Neural progenitor cell (in vitro differentiated cells): ENCODE data around the gene KRT40. TPM values are rescaled to one million over a fixed set of nuclear protein-coding genes. Genes with fewer than 3 reads are reported as not detected.

Source experiments
- DNase-seq: peaks from one replicate; pipeline ENCODE4 v3.0.0-alpha.2; 2016; ENCODE audit warnings: low spot score
- H2AFZ ChIP-seq: fragments of 200-600 bp; sonication (generic); replicated peaks from 2 replicates; pipeline ENCODE4 v1.6.1; 2016; ENCODE audit warnings: antibody characterized with exemption
- H3F3A ChIP-seq: fragments of 200-600 bp; sonication (generic); 2 replicates; pipeline ENCODE4 v1.6.1; 2016; ENCODE audit warnings: antibody characterized with exemption, low read depth
- H3K27ac ChIP-seq: fragments of 200-600 bp; sonication (generic); 2 replicates; pipeline ENCODE4 v1.5.1; 2016; ENCODE audit warnings: mild to moderate bottlenecking
- H3K27me3 ChIP-seq: fragments of 200-600 bp; sonication (generic); 2 replicates; pipeline ENCODE4 v1.6.1; 2016; ENCODE audit warnings: mild to moderate bottlenecking, moderate library complexity
- H3K36me3 ChIP-seq: fragments of 200-600 bp; sonication (generic); 2 replicates; pipeline ENCODE4 v1.5.1; 2016
- H3K4me1 ChIP-seq: fragments of 200-600 bp; sonication (generic); 2 replicates; pipeline ENCODE4 v1.6.1; 2016; ENCODE audit warnings: mixed run types
- H3K4me2 ChIP-seq: fragments of 200-600 bp; sonication (generic); 2 replicates; pipeline ENCODE4 v1.6.1; 2016
- H3K4me3 ChIP-seq: fragments of 200-600 bp; sonication (generic); 2 replicates; pipeline ENCODE4 v1.5.1; 2016
- H3K79me2 ChIP-seq: fragments of 200-600 bp; sonication (generic); 2 replicates; pipeline ENCODE4 v1.6.1; 2016; ENCODE audit warnings: low read depth
- H3K9ac ChIP-seq: fragments of 200-600 bp; sonication (generic); 2 replicates; pipeline ENCODE4 v1.6.1; 2016
- H3K9me3 ChIP-seq: fragments of 200-600 bp; sonication (generic); 2 replicates; pipeline ENCODE4 v1.5.1; 2016; ENCODE audit warnings: low read depth
- H4K20me1 ChIP-seq: fragments of 200-600 bp; sonication (generic); 2 replicates; pipeline ENCODE4 v1.6.1; 2016; ENCODE audit warnings: low read depth
- H3K27ac Mint-ChIP-seq: 3 replicates; pipeline ENCODE4 v1.8.0; 2021; ENCODE audit warnings: mixed read lengths
- H3K27me3 Mint-ChIP-seq: 2 replicates; pipeline ENCODE4 v1.8.0; 2022; ENCODE audit warnings: low read depth, mild to moderate bottlenecking, inconsistent platforms, moderate library complexity, mixed read lengths; ENCODE audit not compliant: insufficient read depth
- H3K36me3 Mint-ChIP-seq: 3 replicates; pipeline ENCODE4 v1.8.0; 2021; ENCODE audit warnings: mixed read lengths
- H3K4me1 Mint-ChIP-seq: 3 replicates; pipeline ENCODE4 v1.8.0; 2021; ENCODE audit warnings: mixed read lengths
- H3K4me3 Mint-ChIP-seq: 3 replicates; pipeline ENCODE4 v1.8.0; 2021; ENCODE audit warnings: mild to moderate bottlenecking, moderate library complexity, mixed read lengths
- H3K9me3 Mint-ChIP-seq: 3 replicates; pipeline ENCODE4 v1.8.0; 2020; ENCODE audit warnings: mixed read lengths
- EZH2 ChIP-seq: fragments of 200-600 bp; sonication (generic); IDR thresholded peaks from 2 replicates; pipeline ENCODE4 v1.6.1; 2017; ENCODE audit warnings: antibody characterized with exemption, mild to moderate bottlenecking, moderate library complexity
- EZH2phosphoT487 ChIP-seq: fragments of 200-600 bp; sonication (generic); IDR thresholded peaks from 2 replicates; pipeline ENCODE4 v1.6.1; 2017; ENCODE audit warnings: antibody characterized with exemption
- total RNA-seq: library from RNA; depleted of rRNA; stranded (reverse); fragments of >200 nt; gene quantifications from 2 replicates; pipeline ENCODE4 v1.2.3, GENCODE V29; 2015; ENCODE audit warnings: low replicate concordance
- TF ChIP-seq, protein P1 (sequence below): fragments of 200-600 bp; sonication (generic); IDR thresholded peaks from 2 replicates; pipeline ENCODE4 v1.5.1; 2017; ENCODE audit warnings: antibody characterized with exemption, mild to moderate bottlenecking

The KRT40 gene
- total RNA-seq, 1 donor from 2014 or later: not detected

- no peak for DNase-seq
- Histone ChIP-seq H3K4me3 (no peak overlapping the region), H3K4me2 (no peak overlapping the region), H3K9ac (no peak overlapping the region), H3K4me1 (no peaks in the 10 kb centered on the region), H3K36me3 (no peaks in the 10 kb centered on the region), H3K27me3 (no peaks in the 10 kb centered on the region), H3K27ac (no peak overlapping the region), H3F3A (no peaks in the 10 kb centered on the region), H4K20me1 (no peaks in the 10 kb centered on the region), H2AFZ (peak overlapping the region; percentile 55), H3K79me2 (no peaks in the 10 kb centered on the region), H3K9me3 (no peaks in the 10 kb centered on the region)
- H3K36me3 Mint-ChIP-seq: no peaks in the 10 kb centered on the region
- no peak overlapping the region for H3K4me3 Mint-ChIP-seq
- H3K4me1 Mint-ChIP-seq: no peaks in the 10 kb centered on the region
- no peaks in the 10 kb centered on the region for H3K27me3 Mint-ChIP-seq
- H3K27ac Mint-ChIP-seq: no peak overlapping the region
- no peaks in the 10 kb centered on the region for H3K9me3 Mint-ChIP-seq
- TF ChIP-seq EZH2phosphoT487 (no peak), EZH2 (no peak)
- TF ChIP-seq, protein P1, sequence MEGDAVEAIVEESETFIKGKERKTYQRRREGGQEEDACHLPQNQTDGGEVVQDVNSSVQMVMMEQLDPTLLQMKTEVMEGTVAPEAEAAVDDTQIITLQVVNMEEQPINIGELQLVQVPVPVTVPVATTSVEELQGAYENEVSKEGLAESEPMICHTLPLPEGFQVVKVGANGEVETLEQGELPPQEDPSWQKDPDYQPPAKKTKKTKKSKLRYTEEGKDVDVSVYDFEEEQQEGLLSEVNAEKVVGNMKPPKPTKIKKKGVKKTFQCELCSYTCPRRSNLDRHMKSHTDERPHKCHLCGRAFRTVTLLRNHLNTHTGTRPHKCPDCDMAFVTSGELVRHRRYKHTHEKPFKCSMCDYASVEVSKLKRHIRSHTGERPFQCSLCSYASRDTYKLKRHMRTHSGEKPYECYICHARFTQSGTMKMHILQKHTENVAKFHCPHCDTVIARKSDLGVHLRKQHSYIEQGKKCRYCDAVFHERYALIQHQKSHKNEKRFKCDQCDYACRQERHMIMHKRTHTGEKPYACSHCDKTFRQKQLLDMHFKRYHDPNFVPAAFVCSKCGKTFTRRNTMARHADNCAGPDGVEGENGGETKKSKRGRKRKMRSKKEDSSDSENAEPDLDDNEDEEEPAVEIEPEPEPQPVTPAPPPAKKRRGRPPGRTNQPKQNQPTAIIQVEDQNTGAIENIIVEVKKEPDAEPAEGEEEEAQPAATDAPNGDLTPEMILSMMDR: peak; percentile 68
Observed at GRCh38 chr17:40963838-40964237, 20.3 kb downstream of the KRT40 start.

GRCh38 chr17:40962059-40962561, 22.0 kb downstream of the KRT40 start:
- no peak overlapping the region for H2AFZ ChIP-seq
- TF ChIP-seq EZH2phosphoT487 (no peak), EZH2 (no peak)
- TF ChIP-seq, protein P1: no peak
- H3K9me3 ChIP-seq: no peaks in the 10 kb centered on the region
- H3K27me3 ChIP-seq: no peaks in the 10 kb centered on the region
- Mint-ChIP-seq H3K4me1 (no peaks in the 10 kb centered on the region), H3K27ac (no peak overlapping the region), H3K36me3 (no peaks in the 10 kb centered on the region), H3K4me3 (no peak overlapping the region), H3K27me3 (no peaks in the 10 kb centered on the region), H3K9me3 (no peaks in the 10 kb centered on the region)
- H3K27ac ChIP-seq: no peak overlapping the region
- no peak overlapping the region for H3K4me2 ChIP-seq
- no peaks in the 10 kb centered on the region for H4K20me1 ChIP-seq
- no peaks in the 10 kb centered on the region for H3K79me2 ChIP-seq
- no peak overlapping the region for H3K9ac ChIP-seq
- DNase-seq: no peak
- H3K36me3 ChIP-seq: no peaks in the 10 kb centered on the region
- no peaks in the 10 kb centered on the region for H3K4me1 ChIP-seq
- H3K4me3 ChIP-seq: no peak overlapping the region
- no peaks in the 10 kb centered on the region for H3F3A ChIP-seq

- no peak overlapping the region for H3K4me3 ChIP-seq
- H2AFZ ChIP-seq: no peak overlapping the region
- H3K4me2 ChIP-seq: no peak overlapping the region
- TF ChIP-seq, protein P1: no peak
- Mint-ChIP-seq H3K4me1 (no peaks in the 10 kb centered on the region), H3K27ac (no peak overlapping the region), H3K36me3 (no peaks in the 10 kb centered on the region), H3K9me3 (no peaks in the 10 kb centered on the region), H3K27me3 (no peaks in the 10 kb centered on the region), H3K4me3 (no peak overlapping the region)
- no peaks in the 10 kb centered on the region for H3F3A ChIP-seq
- no peak overlapping the region for H3K27ac ChIP-seq
- no peaks in the 10 kb centered on the region for H3K4me1 ChIP-seq
- no peaks in the 10 kb centered on the region for H4K20me1 ChIP-seq
- H3K9me3 ChIP-seq: no peaks in the 10 kb centered on the region
- no peaks in the 10 kb centered on the region for H3K36me3 ChIP-seq
- no peak overlapping the region for H3K9ac ChIP-seq
- H3K27me3 ChIP-seq: no peaks in the 10 kb centered on the region
- no peaks in the 10 kb centered on the region for H3K79me2 ChIP-seq
- no peak for DNase-seq
Observed at GRCh38 chr17:40961591-40961990, 22.5 kb downstream of the KRT40 start.
